NB4 (cell line): Measurements from ENCODE around the gene MEFV.

Experiments
- MAX ChIP-seq: IDR thresholded peaks from 2 replicates; pipeline ENCODE4 v1.6.1; 2011; ENCODE audit warnings: low read depth, low read length
- POLR2A ChIP-seq: IDR thresholded peaks from 2 replicates; pipeline ENCODE4 v1.6.1; 2011; ENCODE audit warnings: mild to moderate bottlenecking; ENCODE audit not compliant: insufficient read length; ENCODE audit errors: extremely low read depth
- TF ChIP-seq, protein P1 (sequence below): IDR thresholded peaks from one replicate; pipeline ENCODE4 v1.5.1; 2012; ENCODE audit warnings: low read depth, low read length

- TF ChIP-seq, protein P1, sequence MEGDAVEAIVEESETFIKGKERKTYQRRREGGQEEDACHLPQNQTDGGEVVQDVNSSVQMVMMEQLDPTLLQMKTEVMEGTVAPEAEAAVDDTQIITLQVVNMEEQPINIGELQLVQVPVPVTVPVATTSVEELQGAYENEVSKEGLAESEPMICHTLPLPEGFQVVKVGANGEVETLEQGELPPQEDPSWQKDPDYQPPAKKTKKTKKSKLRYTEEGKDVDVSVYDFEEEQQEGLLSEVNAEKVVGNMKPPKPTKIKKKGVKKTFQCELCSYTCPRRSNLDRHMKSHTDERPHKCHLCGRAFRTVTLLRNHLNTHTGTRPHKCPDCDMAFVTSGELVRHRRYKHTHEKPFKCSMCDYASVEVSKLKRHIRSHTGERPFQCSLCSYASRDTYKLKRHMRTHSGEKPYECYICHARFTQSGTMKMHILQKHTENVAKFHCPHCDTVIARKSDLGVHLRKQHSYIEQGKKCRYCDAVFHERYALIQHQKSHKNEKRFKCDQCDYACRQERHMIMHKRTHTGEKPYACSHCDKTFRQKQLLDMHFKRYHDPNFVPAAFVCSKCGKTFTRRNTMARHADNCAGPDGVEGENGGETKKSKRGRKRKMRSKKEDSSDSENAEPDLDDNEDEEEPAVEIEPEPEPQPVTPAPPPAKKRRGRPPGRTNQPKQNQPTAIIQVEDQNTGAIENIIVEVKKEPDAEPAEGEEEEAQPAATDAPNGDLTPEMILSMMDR, result no peak
- TF ChIP-seq POLR2A, result no peak
- TF ChIP-seq MAX, result no peak
These were observed 7.8 kb downstream of the MEFV start for GRCh38 chr16:3248596-3248995.
